Hematopoietic multipotent progenitor cell treated with erythropoietin and hydrocortisone succinate and interleukin-3 and kit ligand, for 17 days (in vitro differentiated cells): ENCODE results near the gene SDHAF3.
"Not testable (repeated sequence)": the region's sequence is repeated elsewhere in the genome, so short reads cannot be mapped to it uniquely, and the experiment has no call there.

Source experiments
- DNase-seq: peaks from one replicate; pipeline ENCODE4 v3.0.0-alpha.2; 2015; ENCODE audit warnings: low spot score

The SDHAF3 gene

GRCh38 chr7:97126483-97127171 lies 9.1 kb downstream of the SDHAF3 start:
- DNase-seq: no peak

GRCh38 chr7:97128736-97129135 lies 11.2 kb downstream of the SDHAF3 start:
- no peak for DNase-seq

- no peak for DNase-seq
Observed at GRCh38 chr7:97130417-97131139, 13.1 kb downstream of the SDHAF3 start.

GRCh38 chr7:97133159-97133558 lies 15.7 kb downstream of the SDHAF3 start:
- DNase-seq: no peak

- no peak for DNase-seq
Observed at GRCh38 chr7:97138830-97139229, 21.3 kb downstream of the SDHAF3 start.

- DNase-seq: no peak
Observed at GRCh38 chr7:97145068-97145467, 27.6 kb downstream of the SDHAF3 start.

GRCh38 chr7:97149843-97150242 lies 32.3 kb downstream of the SDHAF3 start:
- DNase-seq: no peak

- no peak for DNase-seq
Observed at GRCh38 chr7:97155897-97156418, 38.5 kb downstream of the SDHAF3 start.

GRCh38 chr7:97159984-97160383 lies 42.5 kb downstream of the SDHAF3 start:
- not testable (repeated sequence) for DNase-seq

GRCh38 chr7:97161609-97162008 lies 44.1 kb downstream of the SDHAF3 start:
- DNase-seq: not testable (repeated sequence)

- no peak for DNase-seq
Observed at GRCh38 chr7:97166308-97166707, 48.8 kb downstream of the SDHAF3 start.

- no peak for DNase-seq
Observed at GRCh38 chr7:97167176-97167575, 49.7 kb downstream of the SDHAF3 start.

- DNase-seq: no peak
Observed at GRCh38 chr7:97167749-97168148, 50.3 kb downstream of the SDHAF3 start.

- DNase-seq: no peak
Observed at GRCh38 chr7:97174303-97174702, 56.8 kb downstream of the SDHAF3 start.

GRCh38 chr7:97179454-97180104 lies 62.1 kb downstream of the SDHAF3 start:
- peak; percentile 59 for DNase-seq

- DNase-seq: no peak
Observed at GRCh38 chr7:97187067-97187466, 69.6 kb downstream of the SDHAF3 start.

- not testable (repeated sequence) for DNase-seq
Observed at GRCh38 chr7:97196174-97196573, 78.7 kb downstream of the SDHAF3 start.

GRCh38 chr7:97198596-97198995 lies 81.1 kb downstream of the SDHAF3 start:
- no peak for DNase-seq

- DNase-seq: no peak
Observed at GRCh38 chr7:97200018-97200417, 82.5 kb downstream of the SDHAF3 start.

GRCh38 chr7:97203957-97204356 lies 86.5 kb downstream of the SDHAF3 start:
- no peak for DNase-seq

- DNase-seq: no peak
Observed at GRCh38 chr7:97204821-97205220, 87.3 kb downstream of the SDHAF3 start.

GRCh38 chr7:97215556-97215955 lies 98.1 kb downstream of the SDHAF3 start:
- DNase-seq: no peak

- DNase-seq: no peak
Observed at GRCh38 chr7:97218767-97219166, 101.3 kb downstream of the SDHAF3 start.
